ENCODE data around the gene PTCD1. TPM values are rescaled to one million over a fixed set of nuclear protein-coding genes. Genes with fewer than 3 reads are reported as not detected.

Gene PTCD1
- total RNA-seq, 1 donor from 2014 or later, result 6.1 TPM

GRCh38 chr7:99385564-99385963 is 53.0 kb downstream of the PTCD1 start:
- Histone ChIP-seq H3K27me3 (no peaks in the 10 kb centered on the region), H3K4me3 (no peak overlapping the region), H3K4me1 (peaks cover 10% of the 10 kb centered on the region), H3K27ac (no peak overlapping the region), H3K9me3 (no peaks in the 10 kb centered on the region), H3K36me3 (peaks cover 0 to 34% of the 10 kb centered on the region in 2 donors)
- DNase-seq (ENCODE audit: extremely low spot score in 2 of 2), result no peak
- TF ChIP-seq POLR2AphosphoS5 (IDR thresholded peaks at IDR 0.05; ENCODE audit: insufficient read depth in 1 of 2, low read depth in 1 of 2) (no peak), CTCF (IDR thresholded peaks at IDR 0.05) (no peak), POLR2A (IDR thresholded peaks at IDR 0.05) (no peak)
- intact Hi-C loops (cut with DNase I), result no loop called here

GRCh38 chr7:99384523-99384922 is 54.1 kb downstream of the PTCD1 start:
- Histone ChIP-seq H3K27ac (no peak overlapping the region), H3K4me1 (peaks cover 20% of the 10 kb centered on the region), H3K36me3 (peaks cover 0 to 28% of the 10 kb centered on the region in 2 donors), H3K9me3 (no peaks in the 10 kb centered on the region), H3K27me3 (no peaks in the 10 kb centered on the region), H3K4me3 (no peak overlapping the region)
- TF ChIP-seq CTCF (IDR thresholded peaks at IDR 0.05), result no peak
- no peak for TF ChIP-seq POLR2A (IDR thresholded peaks at IDR 0.05)
- TF ChIP-seq POLR2AphosphoS5 (IDR thresholded peaks at IDR 0.05; ENCODE audit: insufficient read depth in 1 of 2, low read depth in 1 of 2), result no peak
- no peak for DNase-seq (ENCODE audit: extremely low spot score in 2 of 2)
- intact Hi-C loops (cut with DNase I), result no loop called here

GRCh38 chr7:99383791-99384370 is 54.7 kb downstream of the PTCD1 start:
- Histone ChIP-seq H3K4me3 (no peak overlapping the region), H3K36me3 (peaks cover 0 to 22% of the 10 kb centered on the region in 2 donors)

GRCh38 chr7:99383203-99383602 is 55.4 kb downstream of the PTCD1 start:
- intact Hi-C loops (cut with DNase I), result no loop called here
- DNase-seq (ENCODE audit: extremely low spot score in 2 of 2), result no peak
- Histone ChIP-seq H3K36me3 (peaks cover 0 to 18% of the 10 kb centered on the region in 2 donors), H3K4me1 (peaks cover 33% of the 10 kb centered on the region), H3K27ac (no peak overlapping the region), H3K27me3 (no peaks in the 10 kb centered on the region), H3K9me3 (no peaks in the 10 kb centered on the region), H3K4me3 (no peak overlapping the region)
- TF ChIP-seq POLR2A (IDR thresholded peaks at IDR 0.05) (no peak), CTCF (IDR thresholded peaks at IDR 0.05) (no peak), POLR2AphosphoS5 (IDR thresholded peaks at IDR 0.05; ENCODE audit: insufficient read depth in 1 of 2, low read depth in 1 of 2) (no peak)

More at GRCh38 chr7:99383791-99384370, 54.7 kb downstream of the PTCD1 start:
- Histone ChIP-seq H3K27ac (no peak overlapping the region), H3K27me3 (no peaks in the 10 kb centered on the region), H3K4me1 (peaks cover 27% of the 10 kb centered on the region), H3K9me3 (no peaks in the 10 kb centered on the region)
- DNase-seq (ENCODE audit: extremely low spot score in 2 of 2), result no peak
- intact Hi-C loops (cut with DNase I), result no loop called here
- TF ChIP-seq POLR2AphosphoS5 (IDR thresholded peaks at IDR 0.05; ENCODE audit: insufficient read depth in 1 of 2, low read depth in 1 of 2), result no peak
- TF ChIP-seq CTCF (IDR thresholded peaks at IDR 0.05), result no peak
- no peak for TF ChIP-seq POLR2A (IDR thresholded peaks at IDR 0.05)

- Histone ChIP-seq H3K36me3 (peaks cover 0 to 13% of the 10 kb centered on the region in 2 donors), H3K9me3 (no peaks in the 10 kb centered on the region), H3K4me1 (peaks cover 38% of the 10 kb centered on the region), H3K27me3 (no peaks in the 10 kb centered on the region), H3K27ac (no peak overlapping the region), H3K4me3 (no peak overlapping the region)
- TF ChIP-seq POLR2AphosphoS5 (IDR thresholded peaks at IDR 0.05; ENCODE audit: insufficient read depth in 1 of 2, low read depth in 1 of 2) (no peak), CTCF (IDR thresholded peaks at IDR 0.05) (no peak), POLR2A (IDR thresholded peaks at IDR 0.05) (no peak)
- no peak for DNase-seq (ENCODE audit: extremely low spot score in 2 of 2)
- intact Hi-C loops (cut with DNase I), result no loop called here
Measured at GRCh38 chr7:99381664-99382075, 56.9 kb downstream of the PTCD1 start.

Data from vagina (tissue), 2 donors.